ENCODE data around the gene AGPAT2.
A peak's percentile ranks its signal among the peaks of the same experiment; 100 is the strongest.
"Not testable (repeated sequence)": the region's sequence is repeated elsewhere in the genome, so short reads cannot be mapped to it uniquely, and the experiment has no call there.

Gene AGPAT2

DNA sequence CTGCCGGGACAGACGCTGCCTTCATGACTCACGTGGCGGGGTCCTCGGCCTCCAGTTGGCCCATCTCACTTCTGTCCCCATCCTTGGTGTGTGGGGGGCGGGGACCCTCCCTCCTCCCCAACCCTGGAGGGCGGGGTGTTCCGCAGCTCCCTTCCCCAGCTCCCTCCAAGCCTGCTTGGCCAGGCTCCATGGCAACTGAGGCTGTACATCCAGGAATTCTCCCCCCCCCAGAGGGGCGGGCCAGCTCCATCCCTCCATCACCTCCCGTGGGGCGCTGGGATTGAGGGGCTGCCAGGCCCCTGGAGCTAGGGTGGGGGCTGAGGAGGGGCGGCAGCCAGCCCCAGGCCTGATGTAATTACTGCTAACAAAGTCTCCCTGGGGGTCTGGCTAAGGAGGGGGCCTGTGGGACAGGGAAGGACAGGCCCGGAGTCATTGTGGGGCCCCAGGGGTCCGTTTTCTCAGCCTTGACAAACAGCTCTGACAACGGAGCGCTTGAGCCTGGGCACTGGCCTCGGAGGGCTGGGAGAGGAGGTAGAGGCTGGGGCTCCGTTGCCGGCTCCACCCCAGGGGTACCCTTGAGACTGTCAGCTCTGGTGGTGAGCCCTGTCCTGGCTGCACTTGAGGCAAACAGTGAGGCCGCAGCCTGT, 33.1 kb upstream of the AGPAT2 start:
- no peak for DNase-seq (ENCODE audit: low spot score)

DNA sequence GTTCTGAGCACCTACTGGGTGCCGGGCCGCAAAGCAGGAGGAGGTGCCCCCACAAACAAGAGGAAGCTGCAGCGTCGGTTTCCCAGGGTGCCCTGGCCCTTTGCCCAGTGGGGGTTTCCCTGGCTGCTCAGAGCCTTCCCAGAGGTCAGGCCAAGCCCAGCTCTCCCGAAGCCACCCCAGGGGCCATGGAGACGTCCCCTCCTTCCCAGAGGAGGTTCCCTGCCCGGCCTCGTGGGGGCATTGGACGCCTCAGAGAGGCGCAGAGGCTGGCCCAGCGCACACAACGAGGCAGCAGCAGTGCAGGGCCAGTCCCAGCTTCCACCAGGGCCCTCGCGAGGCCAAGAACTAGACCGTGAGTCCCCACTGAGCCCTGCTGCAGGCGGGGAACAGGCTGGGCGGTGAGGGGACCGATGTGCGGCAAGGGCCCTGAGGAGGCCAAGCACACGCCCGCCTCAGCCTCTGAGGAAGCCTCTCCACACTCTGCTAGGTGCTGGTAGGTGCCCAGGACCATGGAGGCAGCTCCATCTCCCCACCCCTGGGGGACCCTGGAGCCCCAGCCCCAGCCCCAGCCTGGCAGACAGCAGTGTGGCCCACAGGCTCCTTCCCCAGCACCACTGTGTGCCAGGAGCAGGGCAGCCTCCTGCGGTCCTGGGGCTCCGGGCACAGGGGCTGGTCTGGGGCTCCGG, 32.1 kb upstream of the AGPAT2 start:
- no peak for DNase-seq (ENCODE audit: low spot score)

DNA sequence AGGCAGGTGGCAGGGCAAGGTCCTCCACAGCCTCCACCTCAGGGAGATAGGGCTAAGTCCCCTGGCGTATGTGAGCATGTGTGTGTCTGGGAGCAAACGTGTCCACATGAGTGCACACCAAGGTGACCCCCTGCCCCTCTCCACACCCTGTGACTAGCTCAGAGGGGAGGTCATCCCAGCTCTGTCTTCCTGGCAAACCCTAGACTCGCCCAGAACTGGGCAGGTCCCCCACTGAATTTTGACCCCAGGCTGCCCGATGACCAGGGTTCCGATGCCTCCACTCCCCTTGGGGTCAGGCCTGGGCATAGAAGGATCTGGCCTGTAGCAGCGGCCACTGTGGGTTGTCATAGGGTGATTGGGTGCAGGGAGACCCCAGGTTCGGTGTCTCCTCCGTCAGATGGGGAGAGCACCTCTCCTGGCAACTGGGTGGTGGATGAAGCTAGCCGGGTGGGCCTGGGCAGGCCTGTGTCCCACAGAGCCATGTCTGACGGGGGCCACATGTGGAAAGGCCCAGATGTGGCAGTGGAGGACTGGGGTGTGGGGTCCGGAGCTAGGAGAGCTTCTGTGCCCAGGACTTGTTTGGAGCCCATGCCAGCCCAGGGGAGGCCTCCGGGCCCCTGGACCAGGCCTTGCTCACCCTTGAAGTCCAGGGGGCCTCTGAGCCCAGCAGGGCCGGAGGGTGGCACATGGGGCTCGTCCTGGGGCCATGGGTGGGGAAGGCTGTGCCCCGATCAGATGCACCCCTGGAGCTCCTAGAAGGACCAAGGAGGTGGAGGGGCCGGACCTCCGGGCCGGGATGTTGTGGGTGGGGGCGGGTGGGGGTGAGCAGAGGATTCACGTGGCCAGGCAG, 31.3 kb upstream of the AGPAT2 start:
- DNase-seq (ENCODE audit: low spot score), result no peak

DNA sequence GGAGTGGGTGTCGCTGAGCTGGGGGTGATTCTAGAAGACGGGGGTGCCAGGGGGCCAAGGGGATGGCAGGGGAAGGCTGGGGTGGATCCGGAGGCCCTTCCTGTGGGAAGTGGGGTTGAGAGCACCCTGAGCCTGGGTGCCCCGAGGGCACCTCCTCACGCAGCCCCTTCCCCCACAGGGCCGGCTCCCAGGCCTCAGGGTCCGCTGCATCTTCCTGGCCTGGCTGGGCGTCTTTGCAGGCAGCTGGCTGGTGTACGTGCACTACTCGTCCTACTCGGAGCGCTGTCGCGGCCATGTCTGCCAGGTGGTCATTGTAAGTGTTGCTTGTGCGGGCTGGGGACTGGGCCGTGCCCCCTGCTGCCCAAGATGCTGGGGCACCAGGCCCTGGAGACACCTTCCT, 30.1 kb upstream of the AGPAT2 start:
- no peak for DNase-seq (ENCODE audit: low spot score)

DNA sequence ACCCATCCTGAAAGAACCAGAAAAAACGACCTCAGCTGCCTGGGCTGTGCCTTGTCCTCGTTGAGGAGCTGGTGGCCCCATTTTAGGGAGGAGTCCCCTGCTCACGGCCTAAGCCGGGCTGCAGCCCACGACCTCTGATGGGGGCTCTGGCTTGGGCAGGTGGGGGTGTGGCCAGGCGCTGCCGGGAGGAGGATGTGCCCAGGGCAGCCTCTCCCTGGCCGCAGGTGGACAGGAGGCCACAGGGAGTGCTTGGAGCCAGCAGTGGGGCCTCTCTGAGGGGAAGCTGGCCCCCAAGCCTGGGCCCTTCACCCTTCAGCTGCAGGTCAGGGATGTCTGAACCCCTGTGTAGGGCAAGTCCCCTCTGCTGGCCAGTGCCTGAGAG, 27.6 kb upstream of the AGPAT2 start:
- no peak for DNase-seq (ENCODE audit: low spot score)

DNA sequence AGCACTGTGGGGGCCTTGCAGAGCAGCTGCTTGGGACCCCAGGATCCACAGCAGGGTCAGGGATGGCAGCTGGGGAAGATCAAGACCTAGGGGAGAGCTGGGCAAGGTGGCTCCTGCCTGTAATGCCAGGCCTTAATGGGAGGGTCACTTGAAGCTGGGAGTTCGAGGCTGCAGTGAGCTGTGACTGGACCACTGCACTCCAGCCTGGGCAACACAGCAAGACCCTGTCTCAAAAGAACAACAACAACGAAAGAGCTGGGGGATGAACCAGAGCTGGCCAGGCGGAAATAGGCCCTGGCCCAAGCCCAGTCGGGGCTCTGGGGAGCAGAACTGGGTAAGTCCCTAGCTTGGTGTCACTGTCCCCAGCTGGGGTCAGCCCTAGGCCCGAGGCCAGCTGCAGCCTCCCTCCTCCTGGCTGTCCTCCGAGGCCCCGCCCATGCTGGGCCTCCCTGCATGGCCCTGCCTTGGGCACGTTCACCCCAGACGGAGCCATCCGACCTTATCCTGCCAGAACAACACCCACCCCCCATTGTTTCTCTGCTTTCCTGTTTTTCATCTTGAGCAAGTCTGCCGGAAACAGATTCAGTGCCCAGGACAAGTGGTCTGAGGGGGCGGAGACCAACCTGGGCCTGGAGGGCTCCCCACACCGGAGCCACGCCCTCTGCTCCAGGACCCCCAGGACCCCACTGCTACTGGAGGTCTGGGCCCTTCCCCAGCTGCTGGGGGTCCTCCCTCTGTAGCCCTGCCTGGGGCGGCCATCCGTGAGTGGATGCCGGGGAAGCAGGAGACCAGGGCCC, 27.0 kb upstream of the AGPAT2 start:
- DNase-seq (ENCODE audit: low spot score), result no peak

DNA sequence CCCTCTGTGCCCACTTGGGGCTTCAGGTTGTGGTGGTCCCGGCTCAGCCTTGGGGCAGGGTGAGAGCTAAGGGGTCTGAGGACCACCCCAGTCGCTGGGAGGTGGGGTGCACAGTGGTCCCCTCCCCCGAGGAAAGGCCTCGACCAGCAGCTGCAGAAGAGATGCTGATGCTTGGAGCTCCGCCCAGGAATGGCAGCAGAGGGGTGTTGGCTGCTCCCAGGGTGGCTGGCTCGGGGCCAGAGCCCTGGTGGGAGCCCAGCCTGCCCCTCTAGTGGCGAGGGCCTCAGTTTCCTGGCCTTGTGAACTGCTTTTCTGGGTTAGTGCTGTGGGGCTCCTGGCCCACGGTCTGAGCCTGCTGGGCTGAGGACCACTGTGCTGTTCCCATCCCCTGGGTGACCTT, 26.3 kb upstream of the AGPAT2 start:
- no peak for DNase-seq (ENCODE audit: low spot score)

DNA sequence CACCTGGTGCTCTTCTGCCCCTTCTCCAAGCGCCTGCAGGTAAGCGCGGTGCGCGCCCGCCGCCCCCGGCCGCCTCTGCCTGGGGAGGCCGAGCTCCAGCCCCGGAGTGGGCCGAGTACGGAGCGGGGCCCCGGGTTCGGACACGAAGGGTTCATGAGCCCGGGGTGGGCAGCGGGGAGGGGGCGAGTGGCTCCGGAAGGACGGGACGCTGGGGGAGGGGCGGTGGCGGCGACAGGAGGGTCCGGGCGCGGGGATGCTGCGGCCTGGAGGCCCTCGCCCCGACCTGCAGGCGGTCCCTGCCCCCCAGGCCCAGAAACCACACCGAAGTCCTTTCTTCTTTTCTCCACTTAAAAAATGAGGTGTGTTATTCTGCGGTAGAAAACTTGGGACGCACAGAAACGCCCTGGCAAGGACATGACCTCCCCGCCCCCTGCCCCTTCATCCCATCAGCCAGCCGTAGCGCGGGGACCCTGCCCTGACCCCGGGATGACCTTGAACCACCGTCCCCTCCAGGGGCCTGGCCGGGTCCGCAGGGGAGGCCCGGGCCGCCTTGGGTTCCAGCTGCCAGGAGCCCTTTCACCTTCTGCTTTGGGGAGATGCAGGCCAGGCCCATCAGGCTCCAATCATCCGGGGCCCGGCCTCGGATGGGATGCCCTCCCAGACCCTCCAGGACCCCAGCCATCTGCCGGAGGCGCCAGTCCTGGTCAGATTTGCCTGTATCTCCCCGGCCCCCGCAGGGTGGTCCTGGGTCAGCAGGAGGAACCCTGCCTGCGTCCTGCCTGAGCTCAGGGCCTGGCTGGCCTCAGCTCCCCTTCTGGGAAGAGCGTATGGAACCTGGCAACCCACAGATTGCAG, 25.7 kb upstream of the AGPAT2 start:
- no peak for DNase-seq (ENCODE audit: low spot score)

DNA sequence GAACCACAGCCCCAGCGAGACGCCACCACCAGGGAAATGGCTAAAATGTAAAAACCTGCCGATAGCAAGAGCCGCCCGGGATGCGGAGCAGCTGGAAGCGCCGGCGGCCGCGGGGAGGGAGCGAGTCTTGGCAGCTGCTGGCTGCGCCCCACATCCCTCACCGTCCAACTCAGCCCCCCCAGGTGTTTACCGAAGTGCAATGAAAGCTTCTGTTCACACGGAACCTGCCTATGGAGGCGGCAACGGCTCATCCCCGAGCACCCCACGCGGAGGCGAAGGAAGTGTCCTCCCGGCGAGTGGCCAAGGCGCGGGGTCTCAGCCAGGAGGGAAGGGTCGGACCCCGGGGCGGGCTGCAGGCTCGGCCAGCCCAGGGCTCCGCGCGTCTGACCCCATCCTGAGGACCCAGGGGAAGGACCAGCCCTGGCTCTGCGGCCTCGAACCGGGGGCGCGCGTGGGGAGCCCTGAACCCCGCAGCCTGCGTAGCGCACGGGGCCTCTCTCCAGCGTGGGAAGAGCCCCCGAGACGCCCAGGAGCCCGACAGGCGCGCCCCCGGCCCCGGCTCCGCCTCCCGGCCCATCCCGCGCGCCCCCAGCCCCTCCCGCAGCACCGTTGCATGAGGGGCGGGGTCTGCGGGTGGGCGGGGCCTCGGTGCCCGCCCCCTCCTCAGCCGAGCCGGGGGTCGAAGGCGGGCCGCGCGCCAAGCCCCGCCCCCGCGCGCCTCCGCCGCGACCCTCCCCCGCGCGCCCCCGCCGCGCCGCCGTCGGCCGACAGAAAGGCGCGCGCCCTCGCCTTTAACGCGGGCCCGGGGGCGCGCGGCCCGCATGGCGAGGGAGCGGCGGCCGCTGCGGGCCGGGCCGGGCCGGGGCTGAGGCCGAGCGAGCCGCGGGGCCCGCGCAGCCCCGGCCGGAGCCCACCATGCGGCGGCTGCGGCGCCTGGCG, 24.8 kb upstream of the AGPAT2 start, which contains the start of gene DIPK1B:
Gene DIPK1B (plus strand): TSS at position 822 of the 939 bp plus-strand sequence. CDS start 94 bp downstream, at position 916.
- DNase-seq (ENCODE audit: low spot score), result no peak

DNA sequence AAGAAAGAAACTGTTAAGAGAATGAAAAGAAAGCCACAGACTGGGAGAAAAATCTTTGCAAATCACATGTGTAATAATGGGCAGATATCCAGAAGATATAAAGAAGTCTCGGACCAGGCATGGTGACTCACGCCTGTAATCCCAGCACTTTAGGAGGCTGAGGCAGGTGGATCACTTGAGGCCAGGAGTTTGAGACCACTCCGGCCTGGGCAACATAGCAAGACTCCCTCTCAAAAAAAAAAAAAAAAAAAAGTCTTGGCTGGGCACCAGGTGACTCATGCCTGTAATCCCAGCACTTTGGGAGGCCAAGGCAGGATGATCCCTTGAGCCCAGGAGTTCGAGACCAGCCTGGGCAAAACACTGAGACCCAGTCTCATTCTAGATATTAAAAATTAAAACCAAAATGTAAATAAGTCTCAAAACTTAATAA, 24.0 kb upstream of the AGPAT2 start:
- DNase-seq (ENCODE audit: low spot score), result not testable (repeated sequence)

DNA sequence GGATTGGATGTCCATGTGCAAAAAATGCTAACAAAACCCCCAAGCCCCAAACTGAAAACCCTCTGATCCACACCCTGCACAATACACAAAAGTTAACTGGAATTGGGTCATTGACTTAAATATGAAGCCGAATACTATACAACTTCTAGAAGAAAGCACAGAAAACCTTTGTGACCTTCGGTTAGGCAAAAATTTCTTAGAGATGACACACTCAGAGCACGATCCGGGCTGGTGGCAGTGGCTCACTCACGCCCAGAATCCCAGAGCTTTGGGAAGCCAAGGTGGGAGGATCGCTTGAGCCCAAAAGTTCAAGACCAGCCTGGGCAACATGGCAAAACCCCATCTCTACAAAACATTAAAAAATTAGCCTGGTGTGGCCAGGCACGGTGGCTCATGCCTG, 23.3 kb upstream of the AGPAT2 start:
- no peak for DNase-seq (ENCODE audit: low spot score)

DNA sequence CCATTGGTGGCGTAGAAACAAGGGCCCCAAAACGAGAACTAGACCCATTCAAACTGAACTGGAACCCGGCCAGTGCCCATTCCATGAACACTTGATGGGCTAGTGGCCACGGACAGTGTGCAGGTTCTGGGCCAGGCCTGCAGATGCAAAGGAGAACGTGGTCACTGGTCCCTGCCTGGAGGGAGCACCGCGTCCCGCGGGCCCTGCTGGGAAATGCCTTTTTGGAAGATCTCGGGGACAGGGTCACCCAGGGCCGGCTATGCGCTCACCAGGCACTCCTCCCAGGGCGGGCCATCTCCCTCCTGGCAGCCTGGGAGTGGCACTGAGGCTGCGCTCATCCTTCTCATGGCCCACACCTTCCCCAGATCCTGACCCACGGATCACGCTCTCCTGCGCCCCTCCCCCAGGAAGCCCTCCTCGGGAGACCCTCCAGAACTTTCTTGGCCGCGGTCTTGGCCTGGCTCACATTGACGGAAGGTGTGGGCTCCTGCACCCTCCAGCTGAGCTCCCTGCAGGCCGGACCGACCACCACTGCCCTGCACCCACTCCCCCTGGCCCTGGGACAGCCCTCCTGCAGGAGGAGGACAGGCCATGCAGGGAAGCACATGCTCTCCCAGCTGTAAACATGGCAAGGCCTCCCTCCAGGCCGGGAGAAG, 22.3 kb upstream of the AGPAT2 start:
- DNase-seq (ENCODE audit: low spot score), result no peak

DNA sequence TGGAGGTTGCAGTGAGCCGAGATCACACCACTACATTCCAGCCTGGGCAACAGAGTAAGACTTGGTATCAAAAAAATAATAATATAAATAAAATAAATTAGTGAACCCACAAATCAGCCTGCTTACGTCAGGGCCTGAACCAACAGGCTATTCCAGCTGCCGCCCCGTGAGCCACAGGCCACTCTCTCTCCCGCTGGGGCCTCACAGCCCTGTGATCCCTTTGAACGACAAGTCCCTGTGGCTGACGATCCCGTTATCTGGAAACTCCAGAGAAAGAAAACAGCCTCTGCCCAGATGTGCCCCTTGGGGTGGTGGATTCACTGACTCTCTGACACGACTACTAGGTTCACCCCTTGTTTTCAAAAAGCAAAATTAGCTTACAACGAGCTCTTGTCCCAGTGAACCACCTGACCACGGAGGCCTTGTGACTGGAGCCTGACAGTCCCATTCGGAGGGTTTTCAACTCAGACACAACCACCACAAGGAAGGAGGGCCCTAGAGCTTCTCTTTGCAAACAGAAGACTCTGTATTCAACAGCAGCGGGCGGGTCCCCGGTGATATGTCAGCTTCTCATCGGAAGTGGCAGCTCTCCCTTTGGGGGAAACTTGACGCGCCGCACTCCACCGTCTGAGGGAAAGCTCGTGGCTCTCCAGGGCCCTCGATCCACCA, 20.7 kb upstream of the AGPAT2 start:
- no peak for DNase-seq (ENCODE audit: low spot score)

DNA sequence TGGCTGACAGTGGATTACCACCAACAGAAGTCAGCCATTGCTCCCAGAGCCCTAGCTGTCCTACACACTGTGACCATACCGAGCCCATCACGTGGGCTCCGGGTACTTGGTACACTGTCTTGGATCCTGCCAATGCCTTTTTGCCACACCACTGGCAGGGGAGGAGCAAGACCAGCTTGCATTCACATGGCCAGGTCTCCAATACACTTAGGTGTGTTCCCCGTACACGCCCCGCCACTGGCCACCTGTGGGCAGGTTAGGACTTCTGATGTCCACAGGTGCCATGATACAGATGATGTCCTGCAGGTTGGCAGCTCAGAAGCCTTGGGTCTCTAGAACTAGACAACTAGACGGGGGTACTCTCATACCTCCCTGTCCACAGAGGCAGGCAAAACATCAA, 19.8 kb upstream of the AGPAT2 start:
- DNase-seq (ENCODE audit: low spot score), result no peak

DNA sequence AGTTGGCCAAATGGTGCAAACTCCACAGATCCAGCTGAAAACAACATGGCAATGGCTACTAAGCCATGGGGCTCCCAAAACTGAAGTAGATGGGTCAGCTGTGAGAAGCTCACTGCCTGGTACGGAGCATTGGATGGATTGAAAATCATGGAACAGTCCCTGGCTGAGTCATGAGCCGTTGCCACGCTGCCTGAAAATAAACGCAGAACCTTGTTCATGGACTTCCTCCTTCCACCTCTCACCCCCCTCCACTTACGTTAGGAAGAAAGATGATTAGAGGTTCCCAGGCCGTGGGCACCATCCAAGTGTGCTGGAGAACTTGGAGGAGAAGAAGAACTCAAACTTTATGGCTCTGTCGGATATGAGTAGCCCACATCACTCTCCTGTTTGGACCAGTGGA, 18.3 kb upstream of the AGPAT2 start:
- DNase-seq (ENCODE audit: low spot score), result no peak

DNA sequence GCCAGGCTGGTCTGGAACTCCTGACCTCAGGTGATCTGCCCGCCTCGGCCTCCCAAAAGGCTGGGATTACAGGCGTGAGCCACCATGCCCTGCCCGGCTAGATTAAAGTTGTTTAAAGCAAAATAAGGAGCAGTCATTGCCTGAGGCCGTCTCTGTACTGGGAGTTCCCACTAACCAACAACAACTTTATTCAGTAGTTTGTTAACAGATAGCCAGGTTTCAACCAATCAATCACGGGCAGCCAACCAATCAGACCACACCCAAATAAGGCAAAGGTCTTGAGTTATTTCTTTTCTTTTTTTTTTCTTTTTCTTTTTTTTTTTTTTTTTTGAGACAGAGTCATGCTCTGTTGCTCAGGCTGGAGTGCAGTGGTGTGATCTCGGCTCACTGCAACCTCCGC, 17.5 kb upstream of the AGPAT2 start:
- DNase-seq (ENCODE audit: low spot score), result not testable (repeated sequence)

DNA sequence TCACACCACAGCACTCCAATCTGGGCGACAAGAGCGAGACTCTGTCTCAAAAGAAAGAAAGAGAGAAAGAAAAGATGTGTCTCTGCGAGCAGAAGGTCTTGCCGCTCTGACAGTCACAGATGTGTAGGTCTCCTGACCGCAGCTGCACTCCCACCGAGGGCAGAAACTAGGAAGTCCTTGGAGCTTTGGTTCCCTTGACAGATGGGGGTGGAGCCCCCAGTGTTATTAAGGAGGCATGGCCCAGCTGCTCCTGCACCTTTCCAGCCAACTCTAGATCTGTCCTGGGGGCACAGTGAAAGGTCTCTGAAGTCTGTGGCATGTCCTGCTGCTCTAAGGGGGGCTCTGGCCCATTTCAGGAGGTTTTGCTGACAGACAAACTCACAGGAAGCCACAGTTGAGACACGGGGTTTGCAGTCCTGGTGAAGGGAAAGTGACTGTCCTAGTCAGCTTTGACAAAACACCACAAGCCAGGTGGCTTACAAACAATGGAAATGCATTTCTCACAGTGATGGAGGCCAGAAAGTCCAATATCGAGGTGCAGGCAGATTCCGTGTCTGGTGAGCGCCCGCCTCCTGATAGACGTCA, 16.1 kb upstream of the AGPAT2 start:
- DNase-seq (ENCODE audit: low spot score), result peak; percentile 84

DNA sequence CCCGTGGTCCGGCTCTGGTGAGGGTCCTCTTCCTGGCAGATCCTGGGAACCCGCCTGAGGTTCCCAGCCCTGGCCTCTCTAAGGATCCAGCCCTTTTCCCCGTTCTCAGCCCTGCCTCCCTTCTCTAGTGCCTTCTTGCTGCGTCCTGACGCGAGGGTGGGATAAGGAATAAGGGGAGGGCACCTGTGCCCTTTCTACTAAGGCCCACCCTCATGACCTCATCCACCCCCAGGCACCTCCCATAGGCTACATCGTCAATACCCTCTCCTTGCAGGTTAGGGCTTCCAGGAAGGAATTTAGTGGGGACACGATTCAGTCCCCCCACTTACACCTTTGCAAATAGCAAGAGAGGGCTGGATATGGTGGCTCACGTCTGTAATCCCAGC, 14.4 kb upstream of the AGPAT2 start:
- DNase-seq (ENCODE audit: low spot score), result no peak

Data from NAMALWA (cell line).